ENCODE results near the gene TSPAN3.

- TF ChIP-seq CTCF (conservative IDR thresholded peaks at IDR 0.05; ENCODE audit: low read depth, low read length), result no peak
- TF ChIP-seq EZH2phosphoT487 (IDR thresholded peaks at IDR 0.05; ENCODE audit: borderline replicate concordance, low read length), result no peak
Measured at GRCh38 chr15:77104155-77104554, 33.2 kb upstream of the TSPAN3 start.

All from PC-3 (cell line).